GM21737 (cell line): ENCODE data around the gene ADAM11.
"Not testable (repeated sequence)": the region's sequence is repeated elsewhere in the genome, so short reads cannot be mapped to it uniquely, and the experiment has no call there.

ENCODE experiments used
- ATAC-seq: cut with Tn5 transposase; IDR thresholded peaks from one replicate; pipeline ENCODE4 v1.9.1; 2021; ENCODE audit warnings: mild to moderate bottlenecking, moderate library complexity; ENCODE audit not compliant: unreplicated experiment

Gene ADAM11, protein sequence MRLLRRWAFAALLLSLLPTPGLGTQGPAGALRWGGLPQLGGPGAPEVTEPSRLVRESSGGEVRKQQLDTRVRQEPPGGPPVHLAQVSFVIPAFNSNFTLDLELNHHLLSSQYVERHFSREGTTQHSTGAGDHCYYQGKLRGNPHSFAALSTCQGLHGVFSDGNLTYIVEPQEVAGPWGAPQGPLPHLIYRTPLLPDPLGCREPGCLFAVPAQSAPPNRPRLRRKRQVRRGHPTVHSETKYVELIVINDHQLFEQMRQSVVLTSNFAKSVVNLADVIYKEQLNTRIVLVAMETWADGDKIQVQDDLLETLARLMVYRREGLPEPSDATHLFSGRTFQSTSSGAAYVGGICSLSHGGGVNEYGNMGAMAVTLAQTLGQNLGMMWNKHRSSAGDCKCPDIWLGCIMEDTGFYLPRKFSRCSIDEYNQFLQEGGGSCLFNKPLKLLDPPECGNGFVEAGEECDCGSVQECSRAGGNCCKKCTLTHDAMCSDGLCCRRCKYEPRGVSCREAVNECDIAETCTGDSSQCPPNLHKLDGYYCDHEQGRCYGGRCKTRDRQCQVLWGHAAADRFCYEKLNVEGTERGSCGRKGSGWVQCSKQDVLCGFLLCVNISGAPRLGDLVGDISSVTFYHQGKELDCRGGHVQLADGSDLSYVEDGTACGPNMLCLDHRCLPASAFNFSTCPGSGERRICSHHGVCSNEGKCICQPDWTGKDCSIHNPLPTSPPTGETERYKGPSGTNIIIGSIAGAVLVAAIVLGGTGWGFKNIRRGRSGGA

DNA sequence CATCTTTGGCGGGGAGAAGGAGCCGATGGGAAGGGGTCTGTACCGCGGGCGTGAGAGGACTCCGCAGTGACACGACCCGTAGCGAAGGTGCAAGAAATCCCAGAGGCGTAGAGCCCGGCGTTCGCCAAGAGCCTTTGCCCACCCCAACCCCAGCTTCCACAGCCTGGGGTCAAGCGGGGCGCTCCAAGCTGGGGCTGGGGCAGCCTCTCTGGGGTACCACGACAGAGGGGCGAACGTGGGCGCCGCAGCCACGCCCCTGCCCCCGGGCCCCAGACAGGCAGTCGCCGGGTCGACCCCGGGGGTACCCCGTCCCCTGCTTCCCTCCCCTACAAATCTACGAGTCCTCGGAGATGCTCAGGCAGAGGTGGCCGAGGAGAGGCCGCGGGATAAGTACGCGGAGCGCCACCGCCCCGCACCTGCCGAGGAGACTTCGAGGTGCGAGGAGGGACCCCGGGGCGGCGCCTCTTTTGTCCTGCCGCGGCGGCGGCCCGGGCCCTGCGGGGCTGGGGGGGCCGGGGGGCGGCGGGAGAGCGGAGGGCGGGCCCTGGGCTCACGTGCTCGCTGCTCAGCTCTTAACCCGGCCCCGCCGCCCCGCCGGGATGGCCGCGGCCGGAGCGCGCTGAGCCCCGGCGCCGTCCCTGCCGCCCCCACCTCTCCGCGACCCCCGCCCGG, at the start of gene ADAM11:
ADAM11 (plus strand) TSS at position 575 of the 672 bp plus-strand sequence. CDS start 212 bp downstream, outside the sequence.
- ATAC-seq = no peak

DNA sequence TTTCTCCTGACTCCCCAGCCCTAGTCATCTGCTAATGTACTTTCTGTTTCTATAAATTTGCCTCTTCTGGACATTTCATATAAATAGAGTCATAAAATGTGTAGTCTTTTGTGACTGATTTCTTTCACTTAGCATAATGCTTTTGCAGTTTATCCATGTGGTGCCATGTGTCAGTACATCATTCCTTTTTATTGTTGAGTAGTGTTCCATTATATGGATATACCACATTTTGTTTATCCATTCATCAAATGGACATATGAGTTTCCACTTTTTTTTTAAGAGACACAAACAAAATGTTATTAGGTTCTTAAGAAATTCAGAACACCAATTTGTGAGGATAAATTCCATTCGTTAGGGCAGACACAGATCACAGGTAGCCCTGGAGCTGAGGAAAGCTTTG, 39.3 kb upstream of the ADAM11 start:
- ATAC-seq = no peak

DNA sequence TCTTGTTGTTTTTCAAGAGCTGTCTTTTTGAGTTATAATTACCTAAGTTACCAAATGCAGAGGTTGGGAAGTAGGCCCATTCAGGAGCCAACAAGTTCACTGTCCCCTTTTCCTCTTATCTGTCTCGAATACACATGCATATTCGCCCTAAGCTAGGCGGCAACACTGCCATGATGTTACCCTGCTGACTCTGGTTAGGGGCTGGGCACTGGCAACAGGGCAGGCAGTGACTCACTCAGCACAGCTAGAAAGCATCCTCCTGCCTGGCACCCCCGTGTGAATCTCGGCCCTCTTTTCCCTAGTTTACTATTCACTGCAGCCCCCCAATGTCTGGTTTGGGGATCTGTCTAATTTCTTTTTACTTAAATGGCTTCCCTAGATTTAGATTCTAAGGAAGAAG, 36.5 kb upstream of the ADAM11 start:
- no peak for ATAC-seq

DNA sequence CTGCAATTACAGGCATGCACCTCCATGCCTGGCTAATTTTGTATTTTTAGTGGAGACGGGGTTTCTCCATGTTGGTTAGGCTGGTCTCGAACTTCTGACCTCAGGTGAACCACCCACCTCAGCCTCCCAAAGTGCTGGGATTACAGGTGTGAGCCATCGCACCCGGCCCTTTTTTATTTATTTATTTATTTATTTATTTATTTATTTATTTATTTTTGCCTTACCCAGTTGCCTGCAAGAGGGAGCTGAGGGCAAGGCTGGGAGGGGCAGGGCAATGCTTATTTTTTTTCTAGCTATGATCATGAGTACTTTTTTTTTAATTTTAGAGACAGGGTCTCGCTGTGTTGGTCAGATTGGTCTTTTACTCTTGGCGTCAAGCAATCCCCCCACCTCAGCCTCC, 32.7 kb upstream of the ADAM11 start:
- ATAC-seq = not testable (repeated sequence)

DNA sequence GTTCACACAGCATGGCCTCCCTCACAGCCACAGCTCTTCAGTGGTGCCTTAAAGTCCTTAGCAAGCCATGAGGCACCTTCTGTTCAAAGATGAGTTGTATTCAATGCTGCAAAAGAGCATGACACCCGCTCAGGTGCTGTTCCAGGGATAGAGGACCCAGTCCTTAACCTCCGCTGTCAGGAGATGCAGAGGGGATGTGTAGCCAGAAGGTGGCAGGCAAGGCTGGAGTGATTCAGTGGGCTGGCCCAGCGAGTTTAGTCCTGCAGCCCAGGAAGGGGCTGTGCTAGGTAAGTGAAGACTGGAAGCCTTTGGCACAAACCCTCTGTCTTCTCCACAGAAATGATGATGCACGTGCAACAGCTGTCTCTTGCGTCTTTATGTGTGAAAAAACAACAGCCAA, 25.0 kb upstream of the ADAM11 start:
- ATAC-seq = no peak

DNA sequence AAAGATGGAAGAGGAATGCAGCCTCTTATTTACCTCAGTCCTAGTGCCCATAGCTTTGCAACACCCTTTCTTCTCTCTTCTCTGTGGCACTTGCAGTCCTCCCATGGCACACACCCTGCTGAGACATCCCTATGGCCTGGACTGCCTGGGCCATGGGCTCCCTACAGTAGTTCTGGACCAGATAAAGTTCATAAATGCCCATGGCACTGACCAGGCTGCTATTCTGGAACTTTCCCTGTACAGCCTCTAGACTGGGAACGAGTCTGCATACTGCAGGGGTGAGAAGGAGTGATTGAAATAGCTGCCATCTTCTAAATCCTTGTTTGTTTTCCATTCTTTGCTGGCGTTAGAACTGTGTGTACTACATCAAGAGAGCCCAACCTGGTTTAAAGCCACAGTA, 24.5 kb upstream of the ADAM11 start:
- no peak for ATAC-seq

DNA sequence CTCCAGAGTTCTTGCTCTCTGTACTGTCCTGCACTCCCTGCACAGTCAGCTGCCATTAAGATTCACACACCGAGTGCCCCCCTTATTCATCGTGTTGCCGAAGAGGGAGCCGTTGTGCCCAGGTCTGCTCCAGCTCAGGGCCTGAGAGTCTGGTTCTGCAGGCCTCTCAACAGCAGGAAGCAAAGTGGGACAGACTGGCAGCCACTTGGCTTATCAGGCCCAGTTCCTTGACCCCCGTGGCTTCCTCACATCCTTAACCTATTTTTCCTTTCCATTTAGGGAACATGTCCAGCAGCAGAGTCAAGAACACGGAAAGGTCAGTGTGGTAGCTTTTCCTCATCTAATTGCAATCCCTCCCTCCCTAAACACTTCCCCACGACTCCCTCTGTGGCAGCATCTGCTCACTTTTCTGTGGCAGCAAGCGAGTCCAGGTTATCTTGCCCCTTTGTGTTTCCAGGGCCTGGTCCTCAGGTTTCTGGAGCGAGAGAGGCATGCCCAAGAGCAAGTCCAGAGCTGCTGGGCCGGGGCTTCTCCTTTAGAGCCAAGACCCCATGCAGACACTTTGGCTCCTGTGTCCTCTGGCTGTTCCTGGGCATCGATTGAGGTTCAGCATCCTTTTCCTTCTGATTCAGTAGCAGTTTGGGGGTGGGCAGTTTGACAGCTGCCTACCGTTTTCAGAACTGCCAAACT, 22.1 kb upstream of the ADAM11 start:
- no peak for ATAC-seq

DNA sequence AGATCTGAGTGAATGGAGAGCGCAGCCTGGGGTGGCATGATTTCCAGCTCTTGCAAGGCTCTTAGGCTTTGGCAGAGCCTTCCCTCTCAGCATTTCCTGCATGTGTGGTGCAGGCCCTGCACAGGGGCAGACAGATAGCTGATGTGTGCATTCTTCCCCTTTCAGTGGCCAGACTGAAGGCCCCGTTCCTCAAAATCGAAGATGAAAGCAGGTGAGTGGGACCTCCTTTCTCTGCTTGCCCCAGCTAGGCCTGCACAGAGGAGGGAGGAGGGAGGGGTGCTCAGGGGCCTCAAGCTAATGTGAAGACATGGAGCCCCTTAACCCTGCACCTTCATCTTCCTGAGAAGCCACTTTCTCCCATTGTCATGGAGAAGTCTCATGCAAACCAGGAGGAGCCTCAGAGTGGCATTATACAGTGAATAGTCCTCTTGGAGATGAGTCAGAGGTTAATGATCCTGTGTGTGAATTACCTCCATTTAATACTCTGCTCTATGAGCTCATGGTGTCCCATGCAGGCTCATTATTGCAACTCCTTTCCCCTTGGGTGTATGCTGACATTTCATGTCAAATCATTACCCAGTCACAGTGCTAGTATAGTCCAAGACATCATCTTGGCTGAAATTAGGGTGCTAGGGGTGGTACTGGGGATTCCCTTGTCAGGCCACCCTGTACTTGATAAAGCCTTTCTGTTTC, 20.4 kb upstream of the ADAM11 start:
- no peak for ATAC-seq

DNA sequence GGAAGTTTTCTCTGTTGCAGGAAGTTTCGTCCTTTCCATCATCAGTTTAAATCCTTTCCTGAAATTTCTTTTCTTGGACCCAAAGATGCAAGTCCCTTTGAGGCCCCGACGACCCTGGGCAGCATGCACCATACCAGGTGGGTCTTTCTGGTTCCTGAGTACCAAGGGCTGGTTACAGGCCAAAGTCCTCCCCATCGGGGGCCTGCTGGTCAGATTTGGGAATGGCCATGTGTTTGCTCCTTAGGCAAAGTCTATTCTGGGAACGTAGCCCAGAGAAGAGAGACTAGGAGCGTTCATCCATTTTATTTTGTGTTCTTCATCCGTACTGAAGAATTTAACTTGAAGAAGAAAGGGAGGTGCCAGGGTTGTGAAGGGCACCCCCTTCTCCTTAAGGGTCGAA, 17.5 kb upstream of the ADAM11 start:
- ATAC-seq = no peak

DNA sequence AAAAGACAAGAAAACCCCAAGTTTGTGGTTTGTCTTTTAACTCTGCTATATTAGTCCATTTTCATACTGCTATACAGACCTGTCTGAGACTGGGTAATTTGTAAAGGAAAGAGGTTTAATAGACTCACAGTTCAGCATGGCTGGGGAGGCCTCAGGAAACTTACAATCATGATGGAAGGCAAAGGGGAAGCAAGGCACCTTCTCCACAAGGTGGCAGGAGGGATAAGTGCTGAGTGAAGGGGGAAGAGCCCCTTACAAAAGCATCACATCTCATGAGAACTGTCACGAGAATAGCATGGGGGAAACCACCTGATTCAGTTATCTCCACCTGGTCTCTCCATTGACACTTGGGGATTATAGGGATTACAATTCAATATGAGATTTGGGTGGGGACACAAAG, 13.5 kb upstream of the ADAM11 start:
- ATAC-seq = no peak

DNA sequence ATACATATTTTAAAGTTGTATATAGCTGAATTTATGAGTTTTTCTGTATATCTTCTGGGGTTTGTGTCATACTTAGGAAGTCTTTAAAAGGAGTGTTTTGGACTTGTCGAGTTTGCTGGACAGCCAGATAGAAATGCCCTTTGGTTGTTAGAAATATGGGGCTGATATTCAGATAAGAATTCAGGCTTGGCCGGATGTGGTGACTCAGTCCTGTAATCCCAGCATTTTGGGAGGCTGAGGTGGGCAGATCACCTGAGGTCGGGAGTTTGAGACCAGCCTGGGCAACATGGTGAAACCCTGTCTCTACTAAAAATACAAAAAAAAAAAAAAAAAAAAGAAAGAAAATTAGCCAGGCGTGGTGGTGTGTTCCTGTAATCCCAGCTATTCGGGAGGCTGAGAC, 13.1 kb upstream of the ADAM11 start:
- ATAC-seq = not testable (repeated sequence)

DNA sequence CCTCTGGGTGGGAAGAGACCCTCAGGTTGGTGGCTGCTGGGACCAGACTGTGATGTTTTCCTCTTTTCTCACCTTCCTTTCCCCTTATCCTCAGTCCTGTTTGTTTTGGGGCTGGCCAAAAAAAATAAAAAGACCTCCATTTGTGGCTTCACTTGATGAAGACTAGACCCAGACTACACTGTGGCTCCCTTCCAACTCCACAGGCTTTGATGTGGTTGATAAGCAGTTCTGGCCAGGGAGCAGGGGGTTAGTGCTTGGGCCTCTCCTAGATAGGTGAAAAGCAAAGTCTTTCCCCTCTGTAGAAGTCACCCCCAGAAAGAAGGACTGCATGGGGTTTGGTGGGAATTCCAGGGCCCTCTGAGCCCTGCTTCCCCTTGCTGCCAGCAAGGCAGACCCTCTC, 11.2 kb upstream of the ADAM11 start:
- ATAC-seq = no peak

DNA sequence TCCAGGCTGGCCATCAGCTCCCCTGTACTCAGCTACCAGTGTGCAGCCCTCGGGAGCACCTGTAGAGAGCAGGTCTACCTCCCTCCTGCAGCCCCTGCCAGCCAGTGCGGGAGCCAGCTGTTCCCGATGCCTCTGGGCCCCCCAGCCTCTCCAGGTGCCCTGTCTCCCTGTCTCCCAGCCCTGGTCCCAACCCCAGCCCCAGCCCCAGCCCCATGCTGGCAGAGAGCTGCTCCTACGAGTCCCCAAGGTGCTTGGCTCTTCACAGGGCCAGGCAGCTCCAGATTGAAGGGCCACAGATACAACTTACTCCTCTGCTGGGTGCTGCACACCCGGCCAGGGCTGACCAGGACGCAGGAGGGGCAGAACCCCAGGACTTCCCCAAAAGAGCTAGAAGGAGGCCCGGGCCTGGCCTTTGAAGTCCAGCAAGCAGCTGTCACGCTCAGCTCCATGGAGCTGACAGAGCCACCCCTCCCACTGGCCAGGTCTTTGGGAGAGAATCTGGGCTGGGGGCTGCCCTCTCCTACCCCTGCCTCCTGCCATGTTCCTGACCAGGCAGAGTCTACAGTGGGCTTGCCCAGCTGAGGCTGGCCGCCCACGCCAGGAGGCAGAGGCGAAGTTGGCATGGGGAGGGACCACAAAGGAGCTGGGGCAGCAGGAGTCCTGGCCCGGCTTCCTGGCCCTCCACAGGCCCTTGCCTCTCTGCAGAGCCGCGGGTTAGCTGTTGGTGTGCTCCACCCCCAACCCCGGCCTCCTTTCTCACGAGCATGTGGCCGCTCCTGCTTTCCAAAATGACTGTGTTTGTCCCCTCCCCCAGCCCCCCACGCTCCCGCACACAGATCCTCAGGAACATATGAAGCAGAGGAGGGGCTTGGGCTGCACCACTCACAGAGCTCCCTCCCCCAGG, 9.5 kb upstream of the ADAM11 start:
- ATAC-seq = no peak

DNA sequence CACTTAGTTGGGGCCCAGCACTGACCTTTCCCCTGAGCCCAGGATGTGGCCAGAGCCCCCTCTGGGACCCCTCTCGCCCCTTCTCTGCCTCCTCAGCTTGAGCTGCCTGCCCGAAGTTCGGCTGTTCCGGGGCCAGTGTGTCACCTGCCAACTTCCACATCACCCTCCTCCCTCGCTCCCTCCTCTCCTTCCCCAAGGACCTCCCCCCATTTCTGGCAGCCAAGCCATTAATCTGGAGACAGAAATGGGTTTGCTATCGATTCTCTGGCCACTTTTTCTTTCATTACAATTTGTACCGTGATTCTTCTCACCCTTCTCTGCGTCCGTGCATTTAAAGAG, 8.8 kb upstream of the ADAM11 start:
- ATAC-seq = no peak

DNA sequence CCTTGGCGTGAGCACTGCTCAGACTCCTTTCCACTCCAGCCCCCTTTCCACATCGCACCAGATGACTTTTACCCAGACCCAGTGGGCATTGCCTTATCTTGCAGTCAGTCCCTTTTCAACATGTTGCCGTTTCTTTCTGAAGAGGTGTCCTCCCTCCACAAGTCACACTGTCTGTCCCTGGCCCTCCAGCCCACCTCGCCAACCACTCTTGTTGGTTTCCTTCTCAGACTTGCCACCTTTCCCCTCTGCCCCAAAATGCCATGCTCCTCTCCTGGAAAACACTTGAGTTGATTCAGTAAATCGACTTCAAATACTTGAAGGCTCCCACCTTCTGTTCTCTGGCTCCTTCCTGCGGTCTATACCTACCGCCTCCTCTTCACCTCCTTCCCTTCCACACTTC, 7.5 kb upstream of the ADAM11 start:
- no peak for ATAC-seq

DNA sequence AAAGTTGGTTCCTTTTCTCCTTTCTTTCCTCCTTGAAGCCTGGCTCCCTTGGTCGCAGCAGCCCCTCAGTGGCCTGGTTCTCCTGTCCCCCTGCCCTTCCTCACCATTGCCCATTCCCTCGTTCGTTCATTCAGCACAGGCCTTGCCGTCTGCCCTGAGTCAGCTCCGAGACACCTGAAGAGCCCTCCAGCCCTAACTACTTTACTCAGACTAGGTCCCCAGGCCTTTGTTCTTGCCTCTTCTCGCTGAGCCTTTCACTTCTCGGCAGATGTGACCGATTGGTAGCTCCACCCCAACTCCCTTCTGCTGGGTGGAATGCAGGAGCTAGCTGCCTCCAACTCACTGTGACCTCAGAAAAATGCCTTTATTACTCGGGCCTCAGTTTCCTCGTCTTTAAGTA, 7.0 kb upstream of the ADAM11 start:
- ATAC-seq = no peak

DNA sequence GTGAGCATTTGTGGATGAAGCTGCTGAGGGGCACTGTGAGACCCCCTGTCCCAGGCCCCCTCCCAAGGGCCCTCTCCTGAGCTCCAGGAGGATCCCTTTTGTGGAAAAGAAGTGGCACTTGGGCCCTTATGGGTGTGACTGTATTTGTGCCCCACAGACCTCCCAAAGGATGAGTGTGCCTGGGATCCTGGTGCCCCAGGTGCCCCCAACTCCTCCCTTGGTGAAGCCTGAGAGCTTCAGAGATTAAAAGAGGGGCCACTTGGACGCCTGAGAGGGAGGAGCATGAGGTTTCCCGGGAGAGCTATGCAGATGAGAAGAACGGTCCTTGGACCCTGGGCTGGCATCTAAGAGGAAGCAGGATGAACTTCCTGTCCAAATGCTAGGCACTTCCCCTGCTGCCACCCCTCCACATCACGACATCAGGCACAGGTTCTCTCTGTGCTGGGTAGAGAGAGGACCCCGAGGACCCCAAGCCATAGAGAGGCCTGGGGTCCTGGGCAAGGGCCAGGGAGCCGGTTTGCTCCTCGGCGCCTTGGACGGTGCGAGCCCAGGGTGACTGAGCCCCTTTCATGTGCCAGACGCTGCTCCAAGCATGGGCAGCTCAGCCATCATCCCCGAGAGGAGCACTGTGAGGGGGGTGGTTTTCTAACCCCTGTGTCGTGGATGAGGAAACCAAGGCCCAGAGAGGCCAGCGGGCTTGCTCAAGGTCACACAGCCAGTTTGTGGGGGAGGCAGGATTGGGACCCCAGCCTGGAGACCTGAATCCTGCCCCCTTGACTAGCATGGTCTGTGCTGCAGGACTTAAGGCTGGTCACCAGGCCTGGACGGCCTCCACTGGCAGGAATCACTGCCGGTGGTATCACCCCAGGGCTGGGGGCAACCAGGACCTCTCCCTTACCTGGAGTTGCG, 5.6 kb upstream of the ADAM11 start:
- ATAC-seq = no peak

DNA sequence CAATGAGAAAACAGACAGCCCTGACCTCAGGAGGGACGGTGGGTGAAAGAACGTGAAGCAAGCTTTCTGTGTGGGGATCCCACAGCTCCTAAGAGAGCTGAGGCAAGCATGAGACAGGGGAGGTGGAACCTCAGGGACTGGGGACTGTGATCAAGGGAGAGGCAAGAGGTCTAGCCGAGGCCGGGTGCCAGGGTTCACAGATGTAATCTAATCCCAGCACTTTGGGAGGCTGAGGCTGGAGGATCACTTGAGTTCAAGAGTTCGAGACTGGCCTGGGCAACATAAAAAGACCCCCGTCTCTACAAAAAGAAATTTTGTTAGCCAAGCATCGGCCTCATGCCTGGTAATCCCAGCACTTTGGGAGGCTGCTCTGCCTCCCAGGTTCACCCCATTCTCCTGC, 4.5 kb upstream of the ADAM11 start:
- no peak for ATAC-seq

DNA sequence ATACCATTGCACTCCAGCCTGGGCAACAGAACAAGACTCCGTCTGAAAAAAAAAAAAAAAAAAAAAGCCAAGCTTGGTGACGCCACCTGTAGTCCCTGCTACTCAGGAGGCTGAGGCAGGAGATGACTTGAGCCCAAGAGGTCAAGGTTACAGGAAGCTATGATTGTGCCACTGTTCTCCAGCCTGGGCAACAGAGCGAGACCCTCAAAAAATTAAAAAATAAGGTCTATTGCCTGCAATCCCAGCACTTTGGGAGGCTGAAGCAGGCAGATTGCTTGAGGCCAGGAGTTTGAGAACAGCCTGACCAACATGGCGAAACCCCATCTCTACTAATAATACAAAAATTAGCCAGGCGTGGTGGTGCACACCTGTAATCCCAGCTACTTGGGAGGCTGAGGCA, 3.6 kb upstream of the ADAM11 start:
- not testable (repeated sequence) for ATAC-seq
